Myocyte (in vitro differentiated cells): ENCODE results near the gene ACO1. TPM values are rescaled to one million over a fixed set of nuclear protein-coding genes. Genes with fewer than 3 reads are reported as not detected.
"Not testable (repeated sequence)": the region's sequence is repeated elsewhere in the genome, so short reads cannot be mapped to it uniquely, and the experiment has no call there.

Experiments
- DNase-seq: peaks from one replicate; pipeline ENCODE4 v3.0.0-alpha.2; 2012; ENCODE audit warnings: low read depth
- polyA plus RNA-seq: library from polyadenylated mRNA; unstranded; fragments of >200 nt; gene quantifications from one replicate; pipeline ENCODE4 v1.2.1, GENCODE V29; 2012; ENCODE audit warnings: missing spikeins
- total RNA-seq: library from RNA; depleted of rRNA; stranded (reverse); fragments of >200 nt; gene quantifications from 2 replicates; pipeline ENCODE4 v1.2.3, GENCODE V29; 2014

The ACO1 gene
- total RNA-seq, result 58.2 and 64.3 TPM in 2 replicates
- polyA plus RNA-seq, result 43.5 TPM

GRCh38 chr9:32384364-32385151 is at the start of gene ACO1:
TSS of gene ACO1 (plus strand) at chr9:32384643. CDS start at chr9:32405507, 20,864 bp downstream.
- peak; percentile 92 for DNase-seq

- no peak for DNase-seq
These were observed 49.2 kb upstream of the ACO1 start for GRCh38 chr9:32334916-32335895.

GRCh38 chr9:32339424-32339823 is 45.0 kb upstream of the ACO1 start:
- DNase-seq, result no peak

GRCh38 chr9:32340361-32340760 is 44.1 kb upstream of the ACO1 start:
- no peak for DNase-seq

GRCh38 chr9:32344551-32345182 is 39.8 kb upstream of the ACO1 start:
- peak; percentile 11 for DNase-seq

GRCh38 chr9:32345243-32345642 is 39.2 kb upstream of the ACO1 start:
- DNase-seq, result no peak

- no peak for DNase-seq
These were observed 36.9 kb upstream of the ACO1 start for GRCh38 chr9:32347571-32347970.

GRCh38 chr9:32348106-32348695 is 36.2 kb upstream of the ACO1 start:
- peak; percentile 18 for DNase-seq

- no peak for DNase-seq
These were observed 35.4 kb upstream of the ACO1 start for GRCh38 chr9:32349013-32349412.

- peak; percentile 30 for DNase-seq
These were observed 33.8 kb upstream of the ACO1 start for GRCh38 chr9:32350682-32351081.

GRCh38 chr9:32351845-32352244 is 32.6 kb upstream of the ACO1 start:
- no peak for DNase-seq

- not testable (repeated sequence) for DNase-seq
These were observed 31.0 kb upstream of the ACO1 start for GRCh38 chr9:32353476-32353875.

- DNase-seq, result no peak
These were observed 25.0 kb upstream of the ACO1 start for GRCh38 chr9:32359452-32359851.

GRCh38 chr9:32360983-32361673 is 23.3 kb upstream of the ACO1 start:
- DNase-seq, result no peak

GRCh38 chr9:32371279-32371678 is 13.2 kb upstream of the ACO1 start:
- DNase-seq, result no peak

GRCh38 chr9:32371679-32372078 is 12.8 kb upstream of the ACO1 start:
- DNase-seq, result no peak

GRCh38 chr9:32376285-32376684 is 8.2 kb upstream of the ACO1 start:
- DNase-seq, result no peak

GRCh38 chr9:32378496-32378895 is 5.9 kb upstream of the ACO1 start:
- peak; percentile 77 for DNase-seq

GRCh38 chr9:32378993-32379729 is 5.3 kb upstream of the ACO1 start:
- peak; percentile 86 for DNase-seq

- DNase-seq, result no peak
These were observed 3.5 kb upstream of the ACO1 start for GRCh38 chr9:32380944-32381343.
